ENCODE data around the gene CAPN10.

DNA sequence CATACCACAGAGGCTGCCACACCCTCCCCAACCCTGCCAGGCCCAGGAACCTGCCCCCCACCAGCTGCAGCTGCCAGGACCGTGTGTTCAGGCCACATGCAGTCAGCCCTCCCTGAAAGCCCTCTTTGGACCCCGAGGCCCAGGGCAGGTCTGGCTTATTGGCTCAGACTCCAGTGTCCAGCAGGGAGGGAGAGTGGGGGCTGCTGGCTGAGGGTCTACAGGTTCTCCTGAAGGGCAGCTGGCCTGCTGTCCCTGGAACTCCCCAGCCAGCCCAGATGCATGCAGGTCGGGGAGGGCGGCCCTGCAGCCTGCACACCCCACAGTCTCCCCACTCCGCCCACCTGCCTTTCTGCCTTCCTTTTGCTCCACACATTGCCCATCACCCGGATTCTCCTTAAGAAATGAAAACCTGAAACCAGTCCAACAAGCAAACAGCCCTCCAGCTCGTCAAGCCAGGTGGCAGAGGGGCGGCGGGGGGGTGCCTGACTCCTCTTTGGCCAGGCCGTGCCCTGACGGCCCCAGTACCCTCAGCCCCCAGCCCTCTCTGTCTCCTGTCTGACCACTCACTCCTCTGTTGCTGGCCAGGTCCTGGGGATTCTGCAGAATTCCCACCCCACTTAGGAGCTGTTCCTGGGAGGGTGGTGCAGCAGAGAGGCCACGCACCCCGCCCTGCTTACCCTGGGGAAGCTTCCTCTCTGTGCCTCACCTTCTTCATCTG lies 56.7 kb downstream of the CAPN10 start:
- no peak for TF ChIP-seq EZH2phosphoT487 (conservative IDR thresholded peaks at IDR 0.05; ENCODE audit: low read length)
- TF ChIP-seq, protein P1, sequence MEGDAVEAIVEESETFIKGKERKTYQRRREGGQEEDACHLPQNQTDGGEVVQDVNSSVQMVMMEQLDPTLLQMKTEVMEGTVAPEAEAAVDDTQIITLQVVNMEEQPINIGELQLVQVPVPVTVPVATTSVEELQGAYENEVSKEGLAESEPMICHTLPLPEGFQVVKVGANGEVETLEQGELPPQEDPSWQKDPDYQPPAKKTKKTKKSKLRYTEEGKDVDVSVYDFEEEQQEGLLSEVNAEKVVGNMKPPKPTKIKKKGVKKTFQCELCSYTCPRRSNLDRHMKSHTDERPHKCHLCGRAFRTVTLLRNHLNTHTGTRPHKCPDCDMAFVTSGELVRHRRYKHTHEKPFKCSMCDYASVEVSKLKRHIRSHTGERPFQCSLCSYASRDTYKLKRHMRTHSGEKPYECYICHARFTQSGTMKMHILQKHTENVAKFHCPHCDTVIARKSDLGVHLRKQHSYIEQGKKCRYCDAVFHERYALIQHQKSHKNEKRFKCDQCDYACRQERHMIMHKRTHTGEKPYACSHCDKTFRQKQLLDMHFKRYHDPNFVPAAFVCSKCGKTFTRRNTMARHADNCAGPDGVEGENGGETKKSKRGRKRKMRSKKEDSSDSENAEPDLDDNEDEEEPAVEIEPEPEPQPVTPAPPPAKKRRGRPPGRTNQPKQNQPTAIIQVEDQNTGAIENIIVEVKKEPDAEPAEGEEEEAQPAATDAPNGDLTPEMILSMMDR (IDR thresholded peaks at IDR 0.05; ENCODE audit: insufficient read depth, low read length, poor library complexity, severe bottlenecking) = no peak

All from SU-DHL-6 (cell line).